H1 (cell line): Measurements from ENCODE around the gene ADGRL3.

Source experiments
- POLR2AphosphoS5 ChIP-seq: IDR thresholded peaks from 2 replicates; pipeline ENCODE4 v1.6.1; 2011; ENCODE audit warnings: low read depth, low read length
- TF ChIP-seq, protein P1 (sequence below), 3 experiments: IDR thresholded peaks; 1 replicate in 2 of 3; 2 replicates in 1 of 3; pipeline versions ENCODE4 v1.5.1 to v1.6.1; 2011; ENCODE audit warnings: low read length in 3 of 3, mild to moderate bottlenecking in 3 of 3, inconsistent platforms in 2 of 3, low read depth in 1 of 3, moderate library complexity in 1 of 3; ENCODE audit not compliant: insufficient read depth in 1 of 3; ENCODE audit errors: control extremely low read depth in 1 of 3

- TF ChIP-seq, protein P1, sequence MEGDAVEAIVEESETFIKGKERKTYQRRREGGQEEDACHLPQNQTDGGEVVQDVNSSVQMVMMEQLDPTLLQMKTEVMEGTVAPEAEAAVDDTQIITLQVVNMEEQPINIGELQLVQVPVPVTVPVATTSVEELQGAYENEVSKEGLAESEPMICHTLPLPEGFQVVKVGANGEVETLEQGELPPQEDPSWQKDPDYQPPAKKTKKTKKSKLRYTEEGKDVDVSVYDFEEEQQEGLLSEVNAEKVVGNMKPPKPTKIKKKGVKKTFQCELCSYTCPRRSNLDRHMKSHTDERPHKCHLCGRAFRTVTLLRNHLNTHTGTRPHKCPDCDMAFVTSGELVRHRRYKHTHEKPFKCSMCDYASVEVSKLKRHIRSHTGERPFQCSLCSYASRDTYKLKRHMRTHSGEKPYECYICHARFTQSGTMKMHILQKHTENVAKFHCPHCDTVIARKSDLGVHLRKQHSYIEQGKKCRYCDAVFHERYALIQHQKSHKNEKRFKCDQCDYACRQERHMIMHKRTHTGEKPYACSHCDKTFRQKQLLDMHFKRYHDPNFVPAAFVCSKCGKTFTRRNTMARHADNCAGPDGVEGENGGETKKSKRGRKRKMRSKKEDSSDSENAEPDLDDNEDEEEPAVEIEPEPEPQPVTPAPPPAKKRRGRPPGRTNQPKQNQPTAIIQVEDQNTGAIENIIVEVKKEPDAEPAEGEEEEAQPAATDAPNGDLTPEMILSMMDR (IDR thresholded peaks at IDR 0.05; ENCODE audit: control extremely low read depth in 1 of 3, insufficient read depth in 1 of 3, low read depth in 1 of 3, low read length in 3 of 3): no peak
- TF ChIP-seq POLR2AphosphoS5: no peak
Observed at GRCh38 chr4:61461956-61462355, 261.8 kb downstream of the ADGRL3 start.
